Epithelial cell of prostate (primary cell): ENCODE results near the gene NAA50.

Experiments used
- DNase-seq: peaks from one replicate; pipeline ENCODE4 v3.0.0-alpha.2; 2011; ENCODE audit warnings: low read depth, low spot score
- H3K27ac ChIP-seq: fragments of 450-650 bp; 2 replicates; pipeline ENCODE4 v1.5.1; 2017; ENCODE audit warnings: mild to moderate bottlenecking

The NAA50 gene

DNA sequence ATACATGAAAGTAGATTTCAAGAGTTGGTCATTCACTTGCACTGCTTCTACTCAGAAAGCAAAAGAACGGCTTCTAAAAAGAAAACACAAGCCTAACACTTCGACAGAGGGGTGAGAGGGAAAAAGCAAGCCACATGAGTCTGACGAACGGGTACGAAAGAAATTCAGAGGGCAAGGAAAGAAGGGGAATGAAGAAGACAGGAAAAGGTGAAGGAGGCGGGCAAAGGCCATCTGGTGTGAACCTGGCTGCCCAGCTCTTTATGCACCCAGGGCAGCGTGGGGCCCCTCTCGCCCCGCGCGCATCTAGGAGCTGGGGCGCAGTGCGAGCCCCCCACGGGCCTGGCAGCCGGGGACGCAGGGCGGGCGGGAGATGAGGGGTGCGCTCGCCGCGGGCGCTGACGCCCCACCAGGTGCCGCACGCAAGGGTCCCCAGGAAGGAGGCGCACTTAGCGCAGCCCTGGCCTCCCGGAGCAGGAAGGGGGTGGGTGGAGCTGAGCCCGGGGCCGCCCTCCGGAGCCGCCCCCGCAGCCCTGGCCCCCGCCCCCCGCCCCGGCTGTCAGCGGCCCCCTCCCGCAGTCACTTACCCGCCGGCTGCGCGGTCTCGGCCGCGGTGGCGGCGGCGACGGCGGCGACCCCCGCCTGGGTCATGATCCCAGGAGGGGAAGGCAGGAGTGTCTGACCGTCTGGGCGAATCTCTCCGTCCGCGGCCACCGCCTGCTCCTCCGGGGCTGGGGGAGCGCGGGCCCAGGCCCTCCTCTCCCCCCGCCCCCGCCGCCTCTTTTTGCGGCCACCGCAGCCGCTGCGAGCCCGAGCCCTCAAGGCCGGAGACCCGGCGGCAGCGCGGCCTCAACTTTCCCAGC is 50.0 kb downstream of the NAA50 start, which contains the start of gene USF3:
USF3 (minus strand) TSS at position 857 of the 860 bp plus-strand sequence. CDS start 21,764 bp downstream, outside the sequence.
- DNase-seq = no peak
- peak within 1 kb of the TSS; percentile 82 for H3K27ac ChIP-seq

DNA sequence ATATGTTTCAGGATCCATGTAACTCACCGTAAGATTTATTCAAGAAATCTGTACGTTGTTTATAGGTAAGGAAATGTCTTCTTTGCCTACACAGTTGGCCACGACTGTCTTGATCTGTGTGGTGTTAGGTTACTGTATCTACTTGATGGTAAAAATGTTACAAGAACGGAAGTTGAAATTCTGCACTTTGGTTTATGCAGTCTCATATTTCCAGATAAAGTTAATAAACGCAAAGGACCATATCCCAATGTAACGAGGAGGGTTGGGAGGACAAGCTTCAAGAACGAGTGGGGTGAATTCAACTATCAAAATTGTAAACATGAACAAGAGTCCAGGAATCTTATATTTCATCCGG is 50.6 kb downstream of the NAA50 start:
- H3K27ac ChIP-seq = peak overlapping the region; percentile 82
- DNase-seq = no peak

DNA sequence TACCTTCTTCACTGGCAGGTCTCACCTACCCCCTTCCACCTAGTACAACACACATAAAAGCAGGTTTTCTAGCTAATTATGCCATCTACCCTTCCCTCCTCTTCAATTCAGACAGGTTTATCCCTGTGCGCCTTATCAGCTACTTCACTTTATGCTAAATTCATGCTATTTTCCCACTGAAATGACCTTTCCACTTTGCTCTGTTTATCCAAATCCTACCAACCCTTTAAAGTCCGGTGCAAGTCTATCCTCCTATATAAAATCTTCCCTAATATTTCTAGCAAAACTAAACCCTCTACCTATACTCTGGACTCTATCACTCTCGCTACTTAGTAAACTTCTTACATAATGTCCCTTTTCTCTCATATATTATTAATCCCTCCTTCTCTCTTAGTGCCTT is 55.6 kb downstream of the NAA50 start:
- DNase-seq = no peak
- no peak overlapping the region for H3K27ac ChIP-seq

DNA sequence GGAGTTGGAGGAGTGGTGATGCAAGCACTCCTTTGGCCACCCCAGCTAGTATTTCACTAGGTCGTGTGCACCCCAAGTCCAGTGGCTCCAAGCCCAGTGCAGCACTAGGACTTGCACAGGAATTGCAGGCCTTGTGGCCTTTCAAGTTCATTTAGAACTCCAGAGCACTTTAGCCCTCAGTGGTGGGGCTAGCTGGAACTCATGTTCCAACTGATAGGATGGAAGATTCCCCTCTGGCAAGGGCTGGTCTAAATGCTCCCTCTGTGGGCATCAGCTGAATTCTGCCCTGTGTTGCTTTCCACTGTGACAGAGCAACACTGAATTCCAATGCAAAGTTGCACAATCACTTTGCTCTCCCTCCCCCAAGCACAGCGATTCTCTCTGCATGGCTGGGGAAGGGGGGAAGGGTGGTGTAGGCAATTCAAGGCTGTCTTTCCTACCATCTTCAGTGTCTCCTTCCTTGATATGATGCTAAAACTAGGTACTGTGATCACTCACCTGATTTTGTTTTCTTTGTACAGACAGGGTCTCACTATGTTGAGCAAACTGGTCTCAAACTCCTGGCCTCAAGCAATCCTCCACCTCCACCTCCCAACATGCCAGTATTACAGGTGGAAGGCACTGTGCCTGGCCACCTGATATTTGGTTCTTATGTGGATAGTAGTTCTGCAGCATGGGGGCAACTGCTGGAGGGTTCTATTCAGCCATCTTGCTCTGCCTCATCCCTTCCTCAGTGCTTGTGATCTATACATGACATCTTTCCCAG is 59.9 kb downstream of the NAA50 start:
- no peak for DNase-seq

GRCh38 chr3:113685124-113685523 is 60.9 kb downstream of the NAA50 start:
- no peak overlapping the region for H3K27ac ChIP-seq
- no peak for DNase-seq

More for the DNA sequence above, 59.9 kb downstream of the NAA50 start:
- H3K27ac ChIP-seq = no peak overlapping the region

DNA sequence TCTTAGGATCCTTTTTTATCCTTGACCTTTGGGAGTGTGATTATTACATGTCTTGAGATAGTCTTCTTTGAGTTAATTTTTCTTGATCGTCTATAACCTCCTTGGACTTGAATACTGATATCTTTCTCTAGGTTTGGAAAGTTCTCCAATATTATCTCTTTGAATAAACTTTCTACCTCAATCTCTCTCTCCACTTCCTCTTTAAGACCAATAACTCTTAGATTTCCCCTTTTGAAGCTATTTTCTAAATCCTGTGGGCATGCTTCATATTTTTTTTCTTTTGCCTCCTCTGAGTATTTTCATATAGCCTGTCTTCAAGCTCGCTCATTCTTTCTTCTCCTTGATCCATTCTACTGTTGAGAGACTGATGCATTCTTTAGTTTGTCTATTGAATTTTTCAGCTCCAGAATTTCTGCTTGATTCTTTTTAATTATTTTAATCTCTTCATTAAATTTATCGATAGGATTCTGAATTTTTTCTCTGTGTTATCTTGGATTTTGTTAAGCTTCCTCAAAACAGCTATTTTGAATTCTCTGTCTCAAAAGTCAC is 61.7 kb downstream of the NAA50 start:
- no peak overlapping the region for H3K27ac ChIP-seq
- DNase-seq = no peak

GRCh38 chr3:113678773-113679172 is 67.3 kb downstream of the NAA50 start:
- H3K27ac ChIP-seq = no peak overlapping the region
- no peak for DNase-seq

GRCh38 chr3:113677737-113678136 is 68.3 kb downstream of the NAA50 start:
- DNase-seq = no peak
- no peak overlapping the region for H3K27ac ChIP-seq

DNA sequence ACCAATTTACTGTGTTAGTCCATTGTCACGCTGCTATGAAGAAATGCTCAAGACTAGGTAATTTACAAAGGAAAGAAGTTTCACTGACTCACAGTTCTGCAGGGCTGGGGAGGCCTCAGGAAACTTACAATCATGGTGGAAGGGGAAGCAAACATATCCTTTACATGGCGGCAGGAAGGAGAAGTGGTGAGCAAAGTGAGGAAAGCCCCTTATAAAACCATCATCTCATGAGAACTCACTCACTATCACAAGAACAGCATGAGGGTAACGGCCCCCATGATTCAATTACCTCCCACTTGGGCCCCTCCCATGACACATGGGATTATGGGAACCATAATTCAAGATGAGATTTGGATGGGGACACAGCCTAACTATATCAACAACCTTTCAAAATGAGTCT is 69.8 kb downstream of the NAA50 start:
- no peak for DNase-seq
- no peak overlapping the region for H3K27ac ChIP-seq

DNA sequence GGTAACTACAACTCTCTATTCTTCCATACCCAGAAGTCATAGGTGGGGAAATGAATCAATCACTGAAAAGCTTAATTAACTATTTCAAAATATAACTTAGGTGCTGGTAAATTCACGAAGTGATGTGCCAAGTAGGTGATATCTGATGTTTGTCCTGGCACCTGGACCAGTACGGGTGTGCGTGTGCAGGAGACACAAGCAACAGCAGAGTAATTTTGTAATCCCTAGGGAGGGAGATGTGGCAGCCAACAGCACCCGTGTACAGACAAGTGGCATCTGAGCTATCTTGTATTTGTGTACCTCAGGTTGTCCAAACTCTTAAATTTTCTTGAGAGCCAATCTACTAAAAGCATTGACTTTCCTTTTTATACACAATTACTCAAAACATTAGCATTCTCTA is 72.5 kb downstream of the NAA50 start:
- H3K27ac ChIP-seq = no peak overlapping the region
- no peak for DNase-seq

DNA sequence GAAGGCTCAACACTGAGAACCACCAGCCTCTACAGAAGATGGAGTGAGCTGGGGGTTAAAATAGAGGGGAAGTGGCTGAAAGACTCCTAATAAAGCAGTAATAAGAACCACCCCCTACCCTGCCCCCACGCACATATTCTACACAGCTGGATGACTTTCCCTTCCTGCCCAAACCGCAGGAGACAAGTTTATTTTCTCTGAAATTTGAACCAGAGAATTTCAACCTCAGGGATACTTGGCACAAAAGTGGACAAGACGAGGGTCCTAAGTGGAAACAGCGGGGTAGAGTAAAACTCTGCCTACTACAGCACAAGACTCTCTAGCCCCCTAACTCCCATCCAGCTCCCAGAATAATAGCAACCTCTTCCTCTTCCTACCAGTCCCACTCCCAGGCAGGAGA is 78.0 kb downstream of the NAA50 start:
- no peak for DNase-seq
- H3K27ac ChIP-seq = no peak overlapping the region
